ENCODE measurements around the gene AOC2.

AOC2 gene

GRCh38 chr17:42821176-42821575 is 23.2 kb upstream of the AOC2 start:
- Histone ChIP-seq H3K27ac (no peak overlapping the region), H3K4me1 (peaks cover 18 to 28% (median 22%) of the 10 kb centered on the region in 10 experiments), H3K36me3 (peaks cover 60 to 70% (median 67%) of the 10 kb centered on the region in 11 experiments), H3K27me3 (no peaks in the 10 kb centered on the region), H3K9ac (peak overlapping the region in 2 of 11 experiments; percentile 14 to 35; a peak in 2 of 22 replicates), H3K4me2 (no peak overlapping the region), H3K9me3 (replicated peaks in 1 of 11) (no peaks in the 10 kb centered on the region), H4K20me1 (peaks cover 0 to 25% (median 7%) of the 10 kb centered on the region in 11 experiments; a peak in 12 of 22 replicates), H3K4me3 (no peak overlapping the region)
- no peak for TF ChIP-seq Cebpa-rat (IDR thresholded peaks at IDR 0.05)

GRCh38 chr17:42827472-42827871 is 16.9 kb upstream of the AOC2 start:
- Histone ChIP-seq H3K4me1 (peaks cover 23 to 27% (median 26%) of the 10 kb centered on the region in 10 experiments), H3K4me3 (no peak overlapping the region), H3K36me3 (peaks cover 0 to 7% (median 4%) of the 10 kb centered on the region in 11 experiments; a peak in 15 of 22 replicates), H3K9ac (no peak overlapping the region), H3K9me3 (replicated peaks in 1 of 11) (no peaks in the 10 kb centered on the region), H3K27me3 (no peaks in the 10 kb centered on the region), H3K4me2 (no peak overlapping the region), H4K20me1 (peaks cover 0 to 4% (median 0%) of the 10 kb centered on the region in 11 experiments; a peak in 2 of 22 replicates), H3K27ac (no peak overlapping the region)
- TF ChIP-seq Cebpa-rat (IDR thresholded peaks at IDR 0.05) = no peak

GRCh38 chr17:42830971-42831370 is 13.4 kb upstream of the AOC2 start:
- H3K4me1 ChIP-seq = peaks cover 28 to 31% (median 29%) of the 10 kb centered on the region in 10 experiments
- no peak overlapping the region for H3K4me2 ChIP-seq
- no peaks in the 10 kb centered on the region for H3K27me3 ChIP-seq
- H3K27ac ChIP-seq = no peak overlapping the region
- H3K9me3 ChIP-seq (replicated peaks in 1 of 11) = no peaks in the 10 kb centered on the region
- peaks cover 0 to 23% (median 12%) of the 10 kb centered on the region in 11 experiments; a peak in 12 of 22 replicates for H4K20me1 ChIP-seq
- TF ChIP-seq Cebpa-rat (IDR thresholded peaks at IDR 0.05) = no peak
- peaks cover 13 to 18% (median 15%) of the 10 kb centered on the region in 11 experiments for H3K36me3 ChIP-seq
- H3K9ac ChIP-seq = no peak overlapping the region
- no peak overlapping the region for H3K4me3 ChIP-seq

- Histone ChIP-seq H3K4me3 (peak overlapping the region; percentile 78 to 99 (median 89)), H3K27ac (peak overlapping the region; percentile 84 to 98 (median 95)), H3K4me1 (peaks cover 26 to 36% (median 31%) of the 10 kb centered on the region in 10 experiments), H3K9me3 (replicated peaks in 1 of 11) (no peaks in the 10 kb centered on the region), H3K27me3 (no peaks in the 10 kb centered on the region), H4K20me1 (peaks cover 0 to 37% (median 26%) of the 10 kb centered on the region in 11 experiments; a peak in 15 of 22 replicates), H3K4me2 (peak overlapping the region; percentile 79 to 98 (median 92)), H3K36me3 (peaks cover 27 to 32% (median 29%) of the 10 kb centered on the region in 11 experiments), H3K9ac (peak overlapping the region; percentile 90 to 99 (median 95))
- TF ChIP-seq Cebpa-rat (IDR thresholded peaks at IDR 0.05) = no peak
Measured at GRCh38 chr17:42832213-42832933, 12.0 kb upstream of the AOC2 start.

GRCh38 chr17:42832934-42833766 is 11.2 kb upstream of the AOC2 start, which contains the start of gene PSME3:
TSS of gene PSME3 (plus strand) at chr17:42833397. CDS start at chr17:42833632, 235 bp downstream.
- no peak for TF ChIP-seq Cebpa-rat (IDR thresholded peaks at IDR 0.05)
- Histone ChIP-seq H3K4me2 (peak within 1 kb of the TSS; percentile 87 to 99 (median 93)), H3K27ac (peak within 1 kb of the TSS; percentile 84 to 98 (median 95)), H3K36me3 (peaks cover 34 to 40% (median 36%) of the 10 kb centered on the region in 11 experiments), H3K4me3 (peak within 1 kb of the TSS; percentile 78 to 99 (median 89)), H4K20me1 (peaks cover 0 to 45% (median 32%) of the 10 kb centered on the region in 11 experiments; a peak in 15 of 22 replicates), H3K9me3 (replicated peaks in 1 of 11) (no peaks in the 10 kb centered on the region), H3K9ac (peak within 1 kb of the TSS; percentile 90 to 99 (median 95)), H3K4me1 (peaks cover 26 to 36% (median 31%) of the 10 kb centered on the region in 10 experiments), H3K27me3 (no peaks in the 10 kb centered on the region)

GRCh38 chr17:42833767-42834422 is 10.5 kb upstream of the AOC2 start:
- H3K4me1 ChIP-seq = peaks cover 26 to 36% (median 31%) of the 10 kb centered on the region in 10 experiments
- H3K9ac ChIP-seq = peak overlapping the region; percentile 90 to 99 (median 95)
- H3K4me2 ChIP-seq = peak overlapping the region; percentile 87 to 99 (median 93)
- H3K36me3 ChIP-seq = peaks cover 42 to 47% (median 44%) of the 10 kb centered on the region in 11 experiments
- peak overlapping the region; percentile 78 to 99 (median 89) for H3K4me3 ChIP-seq
- no peak for TF ChIP-seq Cebpa-rat (IDR thresholded peaks at IDR 0.05)
- no peaks in the 10 kb centered on the region for H3K27me3 ChIP-seq
- H3K27ac ChIP-seq = peak overlapping the region; percentile 84 to 98 (median 95)
- H3K9me3 ChIP-seq (replicated peaks in 1 of 11) = no peaks in the 10 kb centered on the region
- H4K20me1 ChIP-seq = peaks cover 0 to 53% (median 40%) of the 10 kb centered on the region in 11 experiments; a peak in 17 of 22 replicates

DNA sequence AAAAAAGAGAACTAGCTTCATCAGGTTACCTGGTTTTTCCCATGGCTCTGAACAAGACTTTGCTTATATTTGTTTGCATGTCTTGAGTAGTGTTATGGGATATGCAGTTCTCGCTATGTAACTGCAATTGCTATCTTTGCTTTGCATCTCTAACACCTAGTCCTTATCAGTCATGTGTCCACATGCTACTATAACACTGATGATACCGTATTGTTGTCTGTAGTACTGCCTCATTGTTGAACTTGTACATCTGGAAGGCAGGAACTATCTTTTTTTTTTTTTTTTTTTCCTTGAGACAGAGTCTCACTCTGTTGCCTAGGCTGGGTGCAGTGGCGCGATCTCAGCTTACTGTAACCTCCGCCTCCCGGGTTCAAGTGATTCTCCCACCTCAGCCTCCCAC is 8.6 kb upstream of the AOC2 start:
- Histone ChIP-seq H3K27ac (no peak overlapping the region), H3K4me2 (peak overlapping the region; percentile 87 to 99 (median 93); a peak in 16 of 22 replicates), H3K4me3 (peak overlapping the region in 3 of 10 experiments; percentile 89 to 96 (median 89); a peak in 1 of 20 replicates), H3K4me1 (peaks cover 26 to 36% (median 31%) of the 10 kb centered on the region in 10 experiments), H3K27me3 (no peaks in the 10 kb centered on the region), H3K9me3 (replicated peaks in 1 of 11) (no peaks in the 10 kb centered on the region), H4K20me1 (peaks cover 0 to 71% (median 50%) of the 10 kb centered on the region in 11 experiments; a peak in 17 of 22 replicates), H3K36me3 (peaks cover 60 to 65% (median 62%) of the 10 kb centered on the region in 11 experiments), H3K9ac (peak overlapping the region in 5 of 11 experiments; percentile 90 to 97 (median 95); a peak in 8 of 22 replicates)
- TF ChIP-seq Cebpa-rat (IDR thresholded peaks at IDR 0.05) = no peak

Data from BLaER1 treated with 17β-estradiol and CSF1 and Interleukin-3, amounts not matched to agents 10 nM and 100 nM (cell line).